MV-4-11 (cell line): ENCODE data around the gene AGPAT3.

ENCODE experiments used
- DNase-seq: peaks from one replicate; lab custom pipeline; 2025; lab: John Stamatoyannopoulos, UW

The AGPAT3 gene

GRCh38 chr21:44024257-44024656 lies 159.2 kb downstream of the AGPAT3 start:
- no peak for DNase-seq

GRCh38 chr21:44024887-44025353 lies 159.9 kb downstream of the AGPAT3 start:
- DNase-seq = peak; percentile 75

GRCh38 chr21:44027607-44028286 lies 162.7 kb downstream of the AGPAT3 start:
- DNase-seq = no peak

- no peak for DNase-seq
These were observed 163.2 kb downstream of the AGPAT3 start for GRCh38 chr21:44028287-44028659.

- no peak for DNase-seq
These were observed 164.6 kb downstream of the AGPAT3 start for GRCh38 chr21:44029460-44030087.

GRCh38 chr21:44035244-44035643 lies 170.2 kb downstream of the AGPAT3 start:
- no peak for DNase-seq
